Stimulated activated CD4-positive, alpha-beta T cell treated with anti-CD3 and anti-CD28 coated beads, Interleukin-4, amount 100 ng/mL, for 48 hours (primary cell): Measurements from ENCODE around the gene MLIP.

ENCODE experiments used
- DNase-seq, 2 donors: peaks; one replicate each; pipeline ENCODE4 v3.0.0-alpha.2; 2020; ENCODE audit warnings: low read depth in 2 of 2

The MLIP gene

DNA sequence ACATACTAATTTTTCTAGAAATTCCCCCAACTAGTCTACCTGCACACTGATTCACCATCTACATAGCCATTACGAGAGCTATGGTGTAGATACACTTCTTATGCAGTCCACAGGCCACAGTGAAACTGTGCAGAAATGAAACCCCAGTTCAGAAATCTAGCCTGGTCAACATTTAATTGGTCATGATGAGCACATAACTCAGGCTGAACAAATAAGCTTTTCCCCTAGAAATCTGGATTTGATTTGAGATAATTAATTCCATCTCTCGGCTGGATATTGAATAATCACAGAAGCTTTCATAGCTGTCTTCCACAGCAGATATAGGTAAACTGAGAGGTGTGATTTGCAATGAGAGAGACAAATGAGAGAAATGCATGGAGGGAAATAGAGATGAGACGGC, 174.4 kb downstream of the MLIP start:
- DNase-seq, result no peak

DNA sequence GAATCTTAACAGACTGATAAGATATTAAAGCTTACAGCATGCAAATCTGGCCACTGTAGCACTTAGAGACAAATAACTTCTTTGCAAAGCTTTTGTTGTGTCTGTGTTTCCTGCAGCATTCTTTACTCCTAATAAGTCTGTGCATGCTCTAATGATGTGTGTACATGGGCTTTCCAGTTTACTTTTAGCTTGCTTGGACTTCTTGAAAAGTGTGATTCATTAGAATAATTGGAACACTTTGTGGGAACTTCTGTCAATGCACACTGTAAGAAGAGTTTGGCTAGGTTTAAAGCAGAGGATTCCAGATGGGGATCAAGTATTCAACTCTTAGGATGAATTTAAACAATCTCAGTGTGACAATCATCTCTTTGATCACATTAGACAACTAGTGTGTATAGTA, 174.9 kb downstream of the MLIP start:
- no peak for DNase-seq

DNA sequence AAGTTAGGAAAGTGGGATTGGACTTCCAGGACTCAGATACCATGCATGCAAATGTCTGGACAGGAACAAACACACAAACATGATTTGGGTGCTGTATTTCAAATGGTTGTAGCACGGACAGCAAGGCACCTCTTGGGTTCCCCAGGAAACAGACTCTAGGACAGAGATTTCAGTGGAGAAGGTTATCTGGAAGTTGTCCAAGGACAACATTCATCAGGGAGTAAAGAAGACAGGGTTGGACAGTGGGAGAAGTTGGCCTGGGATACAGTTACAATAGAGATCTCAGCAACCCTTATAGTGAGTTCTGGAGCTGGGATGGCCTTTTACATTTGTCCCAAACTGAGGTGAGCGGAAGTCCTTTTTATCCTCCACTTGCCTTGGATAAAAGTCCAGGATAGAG, 177.2 kb downstream of the MLIP start:
- DNase-seq, result no peak

DNA sequence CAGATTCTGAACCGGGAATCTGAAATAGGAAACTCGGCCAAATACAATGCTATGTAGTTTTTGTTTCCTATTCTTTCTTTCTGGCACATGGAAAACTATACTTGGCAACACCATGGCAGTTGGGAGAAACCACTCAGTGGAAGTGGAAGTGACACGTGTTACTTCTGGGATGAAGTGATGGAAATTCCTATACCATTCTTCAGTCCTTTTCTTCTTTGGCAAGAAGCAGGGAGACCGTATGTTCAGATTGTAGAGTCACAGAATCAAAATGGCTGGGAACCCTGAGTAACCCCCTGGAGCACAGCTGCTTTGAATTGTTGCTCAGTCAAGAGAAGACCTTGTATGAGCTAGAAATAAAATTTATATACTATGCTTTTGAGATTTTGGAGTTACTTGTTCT, 178.2 kb downstream of the MLIP start:
- DNase-seq, result no peak

DNA sequence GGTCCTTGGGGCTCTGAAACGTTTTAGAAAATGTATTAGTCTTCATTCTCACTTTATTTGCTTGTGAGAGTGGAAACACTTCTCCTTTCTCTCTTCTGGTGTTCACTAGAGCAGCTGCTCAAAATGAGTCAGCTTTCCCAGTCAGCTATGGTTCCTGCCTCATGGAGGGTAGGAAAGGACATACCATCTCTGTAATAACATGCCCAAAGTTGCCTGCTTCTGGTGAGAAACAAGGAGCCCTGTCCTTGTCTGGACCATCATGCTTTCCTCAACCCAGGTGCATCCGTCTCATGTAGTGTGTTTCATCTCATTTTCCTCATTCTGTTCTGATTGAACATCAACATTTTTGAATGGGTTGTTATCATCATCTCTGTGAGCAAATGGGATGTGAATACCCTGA, 179.9 kb downstream of the MLIP start:
- no peak for DNase-seq

DNA sequence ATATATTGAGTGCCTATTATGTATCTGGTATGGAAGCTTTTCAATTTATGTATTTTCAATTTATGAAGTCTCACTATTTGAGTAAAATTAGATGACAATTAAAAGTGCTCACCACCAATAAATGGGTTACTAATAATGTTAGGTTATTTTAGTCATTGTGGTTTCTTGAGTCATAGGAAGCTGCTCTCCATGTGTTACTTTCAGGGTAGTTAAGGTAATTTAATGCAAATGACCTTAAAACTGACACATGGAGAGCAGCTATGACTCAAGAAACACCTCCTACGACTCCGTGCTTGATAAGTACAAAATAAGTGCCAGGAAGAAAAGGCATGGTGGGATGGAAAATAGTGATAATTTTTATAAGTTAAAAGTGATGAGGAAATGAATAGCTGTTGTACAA, 180.5 kb downstream of the MLIP start:
- DNase-seq, result no peak

DNA sequence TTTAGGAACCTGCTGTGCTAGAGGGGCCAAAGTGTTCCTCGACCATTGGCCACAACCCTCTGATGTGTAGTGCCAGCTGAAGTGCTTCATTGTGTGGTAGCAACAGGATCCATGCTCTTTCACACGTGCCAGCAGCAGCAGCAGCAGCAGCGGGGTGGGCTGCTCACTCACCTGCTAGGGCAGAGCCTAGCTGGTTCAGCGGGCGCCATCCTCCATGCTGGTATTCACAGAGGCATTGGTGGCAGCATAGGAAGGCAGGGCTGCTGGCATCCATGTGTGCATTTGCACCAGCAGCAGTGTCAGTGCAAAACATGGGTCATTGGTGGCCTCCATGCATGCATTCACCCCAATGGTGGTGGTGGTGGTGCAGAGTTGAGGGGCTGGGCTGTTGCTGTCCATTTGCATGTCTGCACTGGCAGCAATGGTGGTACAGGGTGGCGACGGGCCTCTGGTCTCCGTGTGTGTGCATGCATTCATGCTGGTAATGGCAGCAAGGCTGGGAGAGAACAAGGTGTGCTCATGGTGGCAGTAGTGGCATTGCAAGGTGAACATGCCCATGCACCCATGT, 183.8 kb downstream of the MLIP start:
- DNase-seq, result no peak

DNA sequence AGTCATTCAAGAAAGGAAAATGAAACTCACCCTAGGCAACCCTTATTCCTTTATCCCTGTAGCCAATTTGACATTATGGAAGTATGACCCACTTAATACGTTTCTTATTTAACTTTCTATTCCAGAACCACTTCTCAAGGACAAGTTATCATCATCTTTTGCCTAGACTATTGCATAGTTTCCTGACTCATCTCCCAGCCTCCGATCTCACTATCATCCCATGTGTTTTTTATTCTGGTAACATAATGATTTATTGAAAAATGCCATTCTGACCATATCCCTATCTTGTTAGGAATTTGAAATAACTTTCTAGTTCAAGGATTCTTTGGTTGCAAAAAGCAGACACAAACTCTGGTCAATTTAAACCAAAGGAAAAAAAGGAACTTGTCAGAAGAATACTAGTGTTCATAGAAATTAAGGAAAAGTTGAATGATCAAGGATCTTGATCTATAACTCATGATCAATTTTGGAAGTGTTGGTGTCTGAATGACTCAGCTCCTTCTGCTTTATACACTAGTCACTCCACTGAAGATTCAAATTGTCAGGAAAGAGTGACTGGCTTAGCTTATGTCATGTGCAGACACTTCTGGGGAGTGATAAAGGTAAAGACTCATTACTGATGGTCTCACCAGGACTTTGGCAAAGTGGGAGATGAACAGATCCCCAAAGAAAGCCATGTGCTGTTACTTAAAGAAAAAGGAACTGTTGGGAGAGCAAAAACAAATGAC, 188.5 kb downstream of the MLIP start:
- DNase-seq, result no peak

DNA sequence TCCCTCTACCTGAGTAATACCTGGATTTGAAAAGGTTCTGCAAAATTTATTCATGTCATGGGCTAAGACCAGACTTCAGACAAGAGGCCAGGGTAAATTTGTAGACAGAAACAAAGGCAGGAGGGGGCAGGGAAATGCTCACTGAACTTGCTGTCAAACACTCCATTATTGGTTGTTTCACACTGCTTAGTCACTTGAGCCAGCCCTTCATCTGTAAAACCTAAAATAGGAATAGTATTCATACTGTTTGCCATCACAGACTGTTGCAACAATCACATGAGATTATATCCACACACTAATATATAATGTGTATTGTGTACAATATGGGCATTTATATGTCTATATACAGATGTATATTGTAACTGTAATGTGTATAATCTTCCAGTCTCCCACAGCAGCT, 190.5 kb downstream of the MLIP start:
- DNase-seq, result no peak

DNA sequence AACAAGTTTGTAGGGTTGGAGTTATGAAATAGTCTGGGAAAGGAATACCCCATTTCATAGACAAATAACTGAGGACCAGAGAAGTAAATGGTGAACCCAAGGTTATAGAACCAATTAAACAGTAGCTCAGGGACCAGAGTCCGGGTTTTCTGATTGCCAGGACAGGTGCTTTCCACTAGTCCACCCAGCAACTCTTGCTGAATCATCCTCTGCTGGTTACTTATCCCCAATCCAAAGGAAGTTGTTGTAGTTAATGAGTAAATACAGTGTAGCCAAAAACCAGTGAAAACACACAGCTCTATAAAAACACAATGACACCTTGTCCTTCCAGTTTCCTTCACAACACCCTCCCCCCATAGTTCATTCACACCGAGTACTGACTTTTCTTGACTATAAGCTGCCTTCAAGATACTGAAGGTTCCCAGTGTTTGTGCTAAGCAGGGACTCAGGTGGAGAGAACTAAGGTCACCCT, 196.2 kb downstream of the MLIP start:
- DNase-seq, result no peak

DNA sequence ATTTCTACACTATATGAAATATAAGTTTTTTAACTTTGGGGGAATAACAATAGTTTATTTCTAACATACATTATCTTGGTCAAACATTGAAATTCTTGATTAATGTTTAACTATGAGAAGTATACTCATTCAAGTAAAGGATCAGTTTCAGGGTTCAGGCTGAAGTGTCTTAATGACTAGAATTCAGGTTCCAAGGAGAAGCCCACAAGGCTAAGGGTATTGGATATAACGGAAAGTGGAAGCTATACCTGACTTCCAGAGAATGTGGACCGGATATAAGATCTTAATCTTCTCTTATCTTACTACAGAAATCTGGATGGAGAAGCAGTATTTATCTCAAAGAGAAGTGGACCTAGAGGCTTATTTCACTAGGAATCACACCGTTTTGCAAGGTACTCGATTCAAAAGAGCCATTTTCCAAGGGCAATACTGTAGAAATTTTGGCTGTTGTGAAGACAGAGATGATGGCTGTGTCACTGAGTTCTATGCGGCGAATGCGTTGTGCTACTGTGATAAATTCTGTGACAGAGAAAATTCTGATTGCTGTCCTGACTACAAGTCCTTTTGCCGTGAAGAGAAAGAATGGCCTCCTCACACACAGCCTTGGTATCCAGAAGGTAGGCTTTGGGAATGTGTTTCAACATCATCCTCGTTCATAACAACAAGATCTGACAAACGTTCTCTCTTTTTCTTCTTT, 197.2 kb downstream of the MLIP start, which contains the start of gene TINAG:
TSS of gene TINAG (plus strand) at position 153 of the 697 bp plus-strand sequence. CDS start at position 263, 110 bp downstream.
- DNase-seq, result no peak

DNA sequence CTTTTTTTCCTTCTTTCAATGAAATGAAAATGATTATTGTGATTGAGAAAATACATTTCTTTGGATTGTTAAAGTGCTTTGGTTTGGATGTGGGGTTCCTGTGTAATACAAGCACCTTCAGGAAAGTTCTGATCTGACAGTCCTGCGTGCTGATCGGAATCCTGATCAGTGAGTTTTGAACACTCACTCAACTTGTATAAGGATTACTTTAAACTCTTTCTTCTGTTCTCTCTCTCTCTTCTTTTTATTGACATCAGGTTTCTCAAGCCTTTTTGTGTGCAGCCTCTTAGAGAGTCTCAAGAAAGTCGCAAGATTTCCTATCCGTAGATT, 197.7 kb downstream of the MLIP start:
- DNase-seq, result no peak

DNA sequence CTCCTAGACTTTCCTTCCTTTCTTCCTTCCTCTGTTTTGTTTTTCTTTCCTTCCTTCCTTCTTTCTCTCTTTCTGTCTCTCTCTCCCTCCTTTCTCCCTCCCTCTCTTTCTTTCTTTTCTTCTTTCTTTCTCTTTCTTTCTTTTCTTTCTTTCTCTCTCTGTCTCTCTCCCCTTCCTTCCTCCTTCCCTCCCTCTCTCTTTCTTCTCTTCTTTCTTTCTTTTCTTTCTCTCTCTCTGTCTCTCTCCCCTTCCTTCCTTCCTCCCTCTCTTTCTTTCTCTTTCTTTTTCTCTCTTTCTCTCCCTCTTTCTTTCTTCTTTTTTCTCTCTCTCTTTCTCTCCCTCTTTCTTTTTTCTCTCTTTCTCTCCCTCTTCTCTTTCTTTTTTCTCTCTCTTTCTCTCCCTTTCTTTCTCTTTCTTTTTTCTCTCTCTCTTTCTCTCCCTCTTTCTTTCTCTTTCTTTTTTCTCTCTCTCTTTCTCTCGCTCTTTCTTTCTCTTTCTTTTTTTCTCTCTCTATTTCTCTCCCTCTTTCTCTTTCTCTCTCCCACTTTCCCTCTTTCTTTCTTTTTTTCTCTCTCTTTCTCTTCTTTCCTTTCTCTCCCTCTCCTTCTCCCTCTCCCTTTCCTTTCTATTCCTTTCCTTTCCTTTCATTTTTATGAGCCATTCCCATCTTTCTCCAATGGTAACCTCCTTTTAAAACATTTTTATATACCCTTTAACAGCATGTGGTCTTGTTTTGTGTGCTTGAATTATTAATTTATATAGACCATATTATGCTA, 199.3 kb downstream of the MLIP start:
- no peak for DNase-seq

DNA sequence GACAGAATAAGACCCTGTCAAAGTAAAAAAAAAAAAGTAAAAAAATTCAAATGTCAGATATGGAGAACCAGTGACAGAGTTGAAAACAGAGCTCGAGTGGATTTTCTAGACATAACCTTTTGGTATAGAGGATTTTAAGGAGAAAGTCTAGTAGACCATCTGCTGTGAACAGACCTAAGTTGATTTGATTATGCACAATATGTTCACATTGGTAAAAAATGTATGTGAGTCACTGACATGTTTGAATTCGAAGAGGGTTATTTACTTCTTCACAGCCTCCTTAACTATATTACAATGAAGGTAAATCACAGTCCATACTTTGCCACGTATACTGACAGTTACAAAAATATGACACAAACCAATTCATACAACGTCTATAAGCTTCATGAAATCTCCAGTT, 204.4 kb downstream of the MLIP start:
- DNase-seq, result no peak
